DND-41 (cell line): ENCODE results near the gene LONRF2.

Experiments
- ATAC-seq: fragments of 200-7000 bp; cut with Tn5 transposase; 3 replicates; pipeline ENCODE4 v1.9.1; 2021; ENCODE audit warnings: low read depth; ENCODE audit not compliant: insufficient read depth
- DNase-seq: peaks from one replicate; pipeline ENCODE4 v3.0.0-alpha.2; 2020
- H2AFZ ChIP-seq: 2 replicates; pipeline ENCODE4 v1.6.0; 2012; ENCODE audit warnings: low read depth, low read length
- H3K27ac ChIP-seq: 2 replicates; pipeline ENCODE4 v1.5.1; 2012; ENCODE audit warnings: low read length, inconsistent platforms
- H3K27me3 ChIP-seq: fragments of 200-600 bp; sonication (generic); 2 replicates; pipeline ENCODE4 v1.6.0; 2012; ENCODE audit warnings: low read length, mild to moderate bottlenecking, inconsistent platforms; ENCODE audit not compliant: insufficient read depth, poor library complexity
- H3K36me3 ChIP-seq: 2 replicates; pipeline ENCODE4 v1.5.1; 2012; ENCODE audit warnings: low read length, inconsistent platforms; ENCODE audit not compliant: insufficient read depth
- H3K4me1 ChIP-seq: 2 replicates; pipeline ENCODE4 v1.5.1; 2012; ENCODE audit warnings: mild to moderate bottlenecking, low read length; ENCODE audit not compliant: insufficient read depth
- H3K4me2 ChIP-seq: 2 replicates; pipeline ENCODE4 v1.6.0; 2012; ENCODE audit warnings: mild to moderate bottlenecking, moderate library complexity, low read length, inconsistent platforms; ENCODE audit not compliant: insufficient read depth
- H3K4me3 ChIP-seq, 2 experiments: fragments of 200-600 bp in 1 of 2; shearing (Covaris generic) in 1 of 2; 2 replicates each; pipeline ENCODE4 v1.5.1; 2012 to 2016; ENCODE audit warnings: inconsistent platforms in 2 of 2, low read length in 2 of 2, mild to moderate bottlenecking in 2 of 2, low read depth in 1 of 2, moderate library complexity in 1 of 2
- H3K79me2 ChIP-seq: 2 replicates; pipeline ENCODE4 v1.6.0; 2012; ENCODE audit warnings: low read length, inconsistent platforms; ENCODE audit not compliant: insufficient read depth
- H3K9ac ChIP-seq: 2 replicates; pipeline ENCODE4 v1.6.0; 2012; ENCODE audit warnings: low read depth, mild to moderate bottlenecking, inconsistent platforms, low read length, moderate library complexity
- H3K9me3 ChIP-seq: 2 replicates; pipeline ENCODE4 v1.5.1; 2012; ENCODE audit warnings: low read length, moderate library complexity, mild to moderate bottlenecking, inconsistent platforms; ENCODE audit not compliant: insufficient read depth, severe bottlenecking
- H4K20me1 ChIP-seq: 2 replicates; pipeline ENCODE4 v1.6.0; 2012; ENCODE audit warnings: low read length; ENCODE audit not compliant: insufficient read depth
- CTCF ChIP-seq: IDR thresholded peaks from 2 replicates; pipeline ENCODE4 v1.5.1; 2012; ENCODE audit warnings: borderline replicate concordance, low read length, moderate library complexity, mild to moderate bottlenecking; ENCODE audit not compliant: poor library complexity, severe bottlenecking; ENCODE audit errors: extremely low read depth
- EZH2 ChIP-seq: IDR thresholded peaks from 3 replicates; pipeline ENCODE4 v1.6.1; 2012; ENCODE audit warnings: borderline replicate concordance, low read depth, mild to moderate bottlenecking, moderate library complexity, low read length, inconsistent platforms; ENCODE audit not compliant: severe bottlenecking

Gene LONRF2

GRCh38 chr2:100302585-100302892 lies 19.8 kb downstream of the LONRF2 start:
- no peak overlapping the region for H3K4me2 ChIP-seq
- TF ChIP-seq EZH2 (no peak), CTCF (no peak)
- no peaks in the 10 kb centered on the region for H3K36me3 ChIP-seq
- DNase-seq (no peak), ATAC-seq (no peak)
- no peak overlapping the region for H3K4me3 ChIP-seq
- H3K4me1 ChIP-seq, result no peaks in the 10 kb centered on the region
- no peaks in the 10 kb centered on the region for H4K20me1 ChIP-seq
- H3K27me3 ChIP-seq, result no peaks in the 10 kb centered on the region
- H3K79me2 ChIP-seq, result no peaks in the 10 kb centered on the region
- H3K9me3 ChIP-seq, result peaks cover 6% of the 10 kb centered on the region
- H2AFZ ChIP-seq, result no peak overlapping the region
- no peak overlapping the region for H3K9ac ChIP-seq
- no peak overlapping the region for H3K27ac ChIP-seq

- ATAC-seq (no peak), DNase-seq (no peak)
- H2AFZ ChIP-seq, result no peak overlapping the region
- no peak overlapping the region for H3K9ac ChIP-seq
- H3K4me3 ChIP-seq, result no peak overlapping the region
- H3K36me3 ChIP-seq, result no peaks in the 10 kb centered on the region
- TF ChIP-seq EZH2 (no peak), CTCF (no peak)
- no peaks in the 10 kb centered on the region for H4K20me1 ChIP-seq
- H3K27ac ChIP-seq, result no peak overlapping the region
- H3K4me1 ChIP-seq, result no peaks in the 10 kb centered on the region
- peaks cover 6% of the 10 kb centered on the region for H3K9me3 ChIP-seq
- no peaks in the 10 kb centered on the region for H3K79me2 ChIP-seq
- no peaks in the 10 kb centered on the region for H3K27me3 ChIP-seq
- no peak overlapping the region for H3K4me2 ChIP-seq
Measured at GRCh38 chr2:100301881-100302584, 20.3 kb downstream of the LONRF2 start.

GRCh38 chr2:100299548-100299947 lies 22.8 kb downstream of the LONRF2 start:
- Histone ChIP-seq H3K36me3 (no peaks in the 10 kb centered on the region), H3K4me2 (no peak overlapping the region), H3K27me3 (no peaks in the 10 kb centered on the region), H3K79me2 (no peaks in the 10 kb centered on the region), H3K27ac (no peak overlapping the region), H3K9ac (no peak overlapping the region), H3K9me3 (peaks cover 6% of the 10 kb centered on the region), H3K4me1 (no peaks in the 10 kb centered on the region), H2AFZ (no peak overlapping the region), H3K4me3 (no peak overlapping the region), H4K20me1 (no peaks in the 10 kb centered on the region)
- DNase-seq (no peak), ATAC-seq (no peak)
- TF ChIP-seq CTCF (no peak), EZH2 (no peak)

GRCh38 chr2:100297511-100297910 lies 24.8 kb downstream of the LONRF2 start:
- ATAC-seq, result no peak
- no peaks in the 10 kb centered on the region for H3K9me3 ChIP-seq
- H3K4me3 ChIP-seq, result no peak overlapping the region
- H4K20me1 ChIP-seq, result no peaks in the 10 kb centered on the region
- no peak for DNase-seq
- H3K36me3 ChIP-seq, result no peaks in the 10 kb centered on the region
- H3K27ac ChIP-seq, result no peak overlapping the region
- no peaks in the 10 kb centered on the region for H3K27me3 ChIP-seq
- no peak overlapping the region for H3K9ac ChIP-seq
- no peak overlapping the region for H3K4me2 ChIP-seq
- peaks cover 9% of the 10 kb centered on the region for H3K4me1 ChIP-seq
- no peak overlapping the region for H2AFZ ChIP-seq
- no peaks in the 10 kb centered on the region for H3K79me2 ChIP-seq
- no peak for TF ChIP-seq CTCF
- no peak for TF ChIP-seq EZH2
